Measurements from ENCODE around the gene MAP3K4.

Gene MAP3K4

GRCh38 chr6:161003336-161003735, 11.8 kb downstream of the MAP3K4 start:
- DNase-seq: no peak

- DNase-seq: no peak
Measured at GRCh38 chr6:161008245-161008644, 16.7 kb downstream of the MAP3K4 start.

GRCh38 chr6:161009991-161010390, 18.4 kb downstream of the MAP3K4 start:
- DNase-seq: no peak

GRCh38 chr6:161010418-161010817, 18.8 kb downstream of the MAP3K4 start:
- DNase-seq: no peak

- DNase-seq: no peak
Measured at GRCh38 chr6:161011492-161012480, 20.2 kb downstream of the MAP3K4 start.

GRCh38 chr6:161013695-161014094, 22.1 kb downstream of the MAP3K4 start:
- DNase-seq: peak; percentile 50

GRCh38 chr6:161017766-161018564, 26.4 kb downstream of the MAP3K4 start:
- no peak for DNase-seq

GRCh38 chr6:161019324-161019839, 27.8 kb downstream of the MAP3K4 start:
- DNase-seq: no peak

GRCh38 chr6:161021543-161021942, 30.0 kb downstream of the MAP3K4 start:
- DNase-seq: no peak

GRCh38 chr6:161021998-161022743, 30.6 kb downstream of the MAP3K4 start:
- no peak for DNase-seq

- DNase-seq: no peak
Measured at GRCh38 chr6:161023316-161023715, 31.7 kb downstream of the MAP3K4 start.

GRCh38 chr6:161024364-161024920, 32.9 kb downstream of the MAP3K4 start:
- no peak for DNase-seq

GRCh38 chr6:161027385-161027784, 35.8 kb downstream of the MAP3K4 start:
- DNase-seq: no peak

- DNase-seq: no peak
Measured at GRCh38 chr6:161029195-161029809, 37.7 kb downstream of the MAP3K4 start.

GRCh38 chr6:161031721-161032495, 40.3 kb downstream of the MAP3K4 start:
- no peak for DNase-seq

GRCh38 chr6:161033667-161034066, 42.1 kb downstream of the MAP3K4 start:
- DNase-seq: peak; percentile 22

GRCh38 chr6:161035182-161035980, 43.8 kb downstream of the MAP3K4 start:
- DNase-seq: peak; percentile 38

- DNase-seq: no peak
Measured at GRCh38 chr6:161035981-161036263, 44.4 kb downstream of the MAP3K4 start.

GRCh38 chr6:161037873-161038228, 46.3 kb downstream of the MAP3K4 start:
- no peak for DNase-seq

GRCh38 chr6:161038229-161039031, 46.9 kb downstream of the MAP3K4 start:
- no peak for DNase-seq

Data from OCI-M1 (cell line).